Measurements from ENCODE around the gene GPR173.

DNA sequence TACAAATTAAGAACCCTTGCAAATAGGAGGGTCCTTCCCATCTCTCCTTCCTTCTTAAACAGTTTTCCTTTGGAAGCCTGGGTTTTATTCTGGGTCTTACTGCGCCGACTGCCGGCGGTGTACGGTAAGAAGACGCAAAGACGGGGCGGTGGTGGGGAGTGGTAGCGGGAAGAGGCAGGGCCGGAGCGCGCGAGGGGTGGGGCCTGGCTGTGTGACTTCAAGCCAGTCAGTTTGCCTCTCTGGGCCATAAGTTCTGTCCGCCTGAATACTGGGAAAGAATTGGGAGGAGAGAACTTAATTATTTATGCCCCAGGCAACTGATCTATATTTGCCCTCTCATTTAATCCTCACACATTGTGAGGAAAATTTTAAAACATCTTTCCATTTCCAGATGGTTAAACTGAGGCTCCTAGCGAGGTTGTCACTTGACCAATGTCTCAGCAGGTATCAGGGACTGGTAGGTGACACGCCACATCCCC, 44.6 kb downstream of the GPR173 start:
- TF ChIP-seq, protein P1, sequence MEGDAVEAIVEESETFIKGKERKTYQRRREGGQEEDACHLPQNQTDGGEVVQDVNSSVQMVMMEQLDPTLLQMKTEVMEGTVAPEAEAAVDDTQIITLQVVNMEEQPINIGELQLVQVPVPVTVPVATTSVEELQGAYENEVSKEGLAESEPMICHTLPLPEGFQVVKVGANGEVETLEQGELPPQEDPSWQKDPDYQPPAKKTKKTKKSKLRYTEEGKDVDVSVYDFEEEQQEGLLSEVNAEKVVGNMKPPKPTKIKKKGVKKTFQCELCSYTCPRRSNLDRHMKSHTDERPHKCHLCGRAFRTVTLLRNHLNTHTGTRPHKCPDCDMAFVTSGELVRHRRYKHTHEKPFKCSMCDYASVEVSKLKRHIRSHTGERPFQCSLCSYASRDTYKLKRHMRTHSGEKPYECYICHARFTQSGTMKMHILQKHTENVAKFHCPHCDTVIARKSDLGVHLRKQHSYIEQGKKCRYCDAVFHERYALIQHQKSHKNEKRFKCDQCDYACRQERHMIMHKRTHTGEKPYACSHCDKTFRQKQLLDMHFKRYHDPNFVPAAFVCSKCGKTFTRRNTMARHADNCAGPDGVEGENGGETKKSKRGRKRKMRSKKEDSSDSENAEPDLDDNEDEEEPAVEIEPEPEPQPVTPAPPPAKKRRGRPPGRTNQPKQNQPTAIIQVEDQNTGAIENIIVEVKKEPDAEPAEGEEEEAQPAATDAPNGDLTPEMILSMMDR (conservative IDR thresholded peaks at IDR 0.05; ENCODE audit: low read length) = peak; percentile 71
- TF ChIP-seq EZH2phosphoT487 (IDR thresholded peaks at IDR 0.05; ENCODE audit: borderline replicate concordance, low read depth, low read length) = no peak

Data from OCI-LY7 (cell line).